ENCODE results near the gene SLC17A8.
A peak's percentile ranks its signal among the peaks of the same experiment; 100 is the strongest.

DNA sequence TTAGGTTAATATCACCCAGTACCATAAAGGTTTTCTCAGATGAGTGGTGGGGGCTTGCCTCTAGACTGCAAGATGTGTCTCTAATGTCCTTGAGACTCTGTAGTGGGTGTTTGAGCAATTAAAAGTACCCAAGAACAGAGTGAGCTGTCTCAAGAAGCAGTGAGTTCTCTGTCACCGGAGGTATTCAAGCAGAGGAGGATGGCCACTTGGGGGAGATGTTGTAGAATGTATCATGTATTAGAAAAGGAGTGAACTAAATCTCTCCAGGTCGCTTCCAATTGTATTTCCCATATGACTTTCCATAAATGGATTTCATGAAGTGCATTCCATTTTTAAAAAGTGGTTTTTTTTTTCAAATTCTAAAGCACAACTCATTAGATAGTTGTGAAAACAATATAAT is 35.0 kb downstream of the SLC17A8 start:
- TF ChIP-seq, protein P1, sequence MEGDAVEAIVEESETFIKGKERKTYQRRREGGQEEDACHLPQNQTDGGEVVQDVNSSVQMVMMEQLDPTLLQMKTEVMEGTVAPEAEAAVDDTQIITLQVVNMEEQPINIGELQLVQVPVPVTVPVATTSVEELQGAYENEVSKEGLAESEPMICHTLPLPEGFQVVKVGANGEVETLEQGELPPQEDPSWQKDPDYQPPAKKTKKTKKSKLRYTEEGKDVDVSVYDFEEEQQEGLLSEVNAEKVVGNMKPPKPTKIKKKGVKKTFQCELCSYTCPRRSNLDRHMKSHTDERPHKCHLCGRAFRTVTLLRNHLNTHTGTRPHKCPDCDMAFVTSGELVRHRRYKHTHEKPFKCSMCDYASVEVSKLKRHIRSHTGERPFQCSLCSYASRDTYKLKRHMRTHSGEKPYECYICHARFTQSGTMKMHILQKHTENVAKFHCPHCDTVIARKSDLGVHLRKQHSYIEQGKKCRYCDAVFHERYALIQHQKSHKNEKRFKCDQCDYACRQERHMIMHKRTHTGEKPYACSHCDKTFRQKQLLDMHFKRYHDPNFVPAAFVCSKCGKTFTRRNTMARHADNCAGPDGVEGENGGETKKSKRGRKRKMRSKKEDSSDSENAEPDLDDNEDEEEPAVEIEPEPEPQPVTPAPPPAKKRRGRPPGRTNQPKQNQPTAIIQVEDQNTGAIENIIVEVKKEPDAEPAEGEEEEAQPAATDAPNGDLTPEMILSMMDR (IDR thresholded peaks at IDR 0.05): peak; percentile 17 to 70 (median 60)
- TF ChIP-seq POLR2A (IDR thresholded peaks at IDR 0.05): no peak
